NCI-H1930 (cell line): ENCODE results near the gene PSG3.
"Not testable (repeated sequence)": the region's sequence is repeated elsewhere in the genome, so short reads cannot be mapped to it uniquely, and the experiment has no call there.

Experiments
- DNase-seq, 2 experiments: peaks; one replicate each; lab custom pipeline; 2025; lab: John Stamatoyannopoulos, UW

PSG3 gene

GRCh38 chr19:42695811-42696503 is 44.3 kb downstream of the PSG3 start:
- DNase-seq, result no peak

GRCh38 chr19:42693760-42694350 is 46.4 kb downstream of the PSG3 start:
- DNase-seq, result peak in 1 of 2 experiments; percentile 10

- no peak for DNase-seq
These were observed 56.3 kb downstream of the PSG3 start for GRCh38 chr19:42683917-42684513.

- DNase-seq, result not testable (repeated sequence)
These were observed 64.0 kb downstream of the PSG3 start for GRCh38 chr19:42676326-42676725.

- DNase-seq, result not testable (repeated sequence)
These were observed 65.7 kb downstream of the PSG3 start for GRCh38 chr19:42674549-42674948.
